HG03060 (cell line): Measurements from ENCODE around the gene SLC35F3.
"Not testable (repeated sequence)": the region's sequence is repeated elsewhere in the genome, so short reads cannot be mapped to it uniquely, and the experiment has no call there.

Experiments used
- ATAC-seq: cut with Tn5 transposase; IDR thresholded peaks from one replicate; pipeline ENCODE4 v1.9.1; 2021; ENCODE audit warnings: low read depth, moderate number of reproducible peaks; ENCODE audit not compliant: unreplicated experiment

The SLC35F3 gene

GRCh38 chr1:233904633-233905415 is at the start of gene SLC35F3:
Gene SLC35F3, plus strand, starts transcription at chr1:233904676.
- ATAC-seq = no peak

DNA sequence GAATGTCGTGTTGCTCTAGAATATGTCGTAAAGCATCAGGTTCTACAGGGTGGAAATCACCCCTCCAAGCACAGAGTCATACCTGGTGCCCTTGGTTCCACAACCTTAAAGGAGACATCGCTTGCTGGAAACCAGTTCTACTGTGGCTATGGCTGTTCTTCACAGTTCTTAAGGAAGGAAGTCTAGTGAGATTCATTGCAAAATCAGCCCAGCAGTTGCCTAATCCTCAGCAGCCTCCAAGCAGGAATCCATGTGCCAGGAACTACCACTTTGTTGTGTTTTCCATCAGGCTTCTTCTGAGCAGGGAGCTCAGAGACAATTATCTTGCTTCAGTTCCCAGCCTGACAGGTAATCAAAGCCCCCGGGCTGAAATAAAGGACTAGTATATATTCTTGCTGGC is 45.0 kb upstream of the SLC35F3 start:
- ATAC-seq = no peak

DNA sequence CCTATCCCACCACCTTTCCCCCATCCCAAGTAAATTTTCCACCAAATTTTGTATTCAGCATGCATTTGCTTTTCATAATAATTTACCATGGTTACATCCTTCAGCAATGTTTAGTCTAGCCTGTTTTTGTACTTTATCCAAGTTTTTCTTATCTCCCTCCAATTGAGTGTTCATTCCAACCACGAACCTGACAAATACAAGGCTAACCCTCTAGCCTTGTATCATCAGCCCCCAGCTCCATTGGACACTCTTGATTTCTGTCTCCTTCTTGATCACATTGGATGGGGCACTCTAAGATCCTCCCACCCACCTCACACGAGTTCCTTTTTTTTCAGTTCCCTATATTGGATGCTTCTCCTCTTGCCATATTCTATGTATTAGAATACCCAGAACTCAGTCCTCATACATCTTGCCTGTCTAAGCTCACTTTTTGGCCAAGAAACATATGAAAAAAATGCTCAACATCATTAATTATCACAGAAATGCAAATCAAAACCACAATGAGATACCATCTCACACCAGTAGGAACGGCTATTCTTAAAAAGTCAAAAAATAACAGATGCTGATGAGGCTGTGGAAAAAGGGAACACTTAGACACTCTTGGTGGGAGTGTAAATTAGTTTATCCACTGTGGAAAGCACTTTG is 40.5 kb upstream of the SLC35F3 start:
- no peak for ATAC-seq

DNA sequence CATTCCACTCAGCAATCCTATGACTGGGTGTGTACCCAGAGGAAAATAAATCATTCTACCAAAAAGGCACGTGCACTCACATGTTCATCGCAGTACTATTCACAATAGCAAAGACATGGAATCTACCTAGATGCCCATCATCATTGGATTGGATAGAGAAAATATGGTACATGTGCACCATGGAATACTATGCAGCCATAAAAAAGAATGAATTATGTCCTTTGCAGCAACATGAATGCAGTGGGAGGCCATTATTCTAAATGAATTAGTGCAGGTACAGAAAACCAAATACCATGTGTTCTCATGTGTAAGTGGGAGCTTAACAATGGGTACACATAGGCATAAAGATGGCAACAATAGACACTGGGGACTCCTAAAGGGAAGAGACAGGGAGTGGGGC is 39.9 kb upstream of the SLC35F3 start:
- no peak for ATAC-seq

DNA sequence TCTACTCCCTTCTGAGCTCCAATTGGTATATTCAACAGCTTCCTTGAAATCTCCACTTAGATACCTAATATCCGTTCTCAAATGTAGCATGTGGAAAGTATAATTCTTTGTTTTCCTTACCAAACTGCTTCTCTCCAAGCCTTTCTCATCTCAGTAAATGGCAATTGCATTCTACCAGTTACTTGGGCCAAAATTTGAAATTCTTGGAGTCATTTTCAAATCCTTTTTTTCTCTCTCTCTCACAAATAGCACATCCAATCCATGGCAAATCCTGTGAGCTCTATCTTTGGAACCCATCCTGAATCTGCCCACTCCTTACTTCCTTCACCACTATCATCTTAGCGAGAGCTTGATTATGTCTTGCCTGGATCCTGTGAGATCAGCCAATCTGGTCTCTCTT is 39.3 kb upstream of the SLC35F3 start:
- ATAC-seq = no peak

GRCh38 chr1:233865902-233866301 is 38.6 kb upstream of the SLC35F3 start:
- ATAC-seq = no peak

DNA sequence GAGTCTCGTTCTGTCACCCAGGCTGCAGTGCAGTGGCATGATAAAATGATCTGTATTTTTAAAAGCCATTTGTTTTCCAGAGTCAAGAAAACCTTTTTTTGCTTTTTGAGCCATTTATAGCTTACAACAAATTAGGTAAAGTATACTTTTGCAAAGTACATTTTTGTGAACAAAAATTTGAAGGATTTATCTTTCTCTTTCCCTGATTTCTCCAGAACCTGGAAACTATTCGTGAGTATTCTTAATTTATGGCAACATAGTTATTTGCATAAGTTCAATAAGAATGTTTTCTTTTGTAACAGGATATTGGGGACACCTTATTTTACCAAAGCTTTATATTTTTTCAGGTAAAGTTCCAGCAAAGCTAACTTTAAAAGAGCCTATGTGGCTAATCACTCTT is 37.4 kb upstream of the SLC35F3 start:
- no peak for ATAC-seq

DNA sequence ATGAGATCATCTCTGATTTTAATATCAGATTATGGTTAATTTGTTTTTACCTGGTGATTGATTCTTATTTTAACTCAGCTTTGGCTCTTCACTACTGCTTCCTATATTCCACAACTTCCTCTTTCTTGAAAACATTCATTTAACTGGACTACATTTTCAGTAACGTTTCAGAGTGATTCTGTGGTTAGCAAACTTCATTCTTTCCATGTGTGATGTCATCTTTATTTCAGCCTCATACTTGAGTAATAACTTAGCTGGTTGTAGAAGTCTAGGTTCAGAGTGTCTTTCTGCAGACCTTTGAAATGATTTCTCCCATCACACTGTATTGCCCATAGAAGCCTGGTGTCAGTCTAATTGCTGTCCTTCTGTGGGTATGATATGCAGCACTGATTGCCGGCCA is 36.0 kb upstream of the SLC35F3 start:
- ATAC-seq = no peak

GRCh38 chr1:233869680-233870079 is 34.8 kb upstream of the SLC35F3 start:
- no peak for ATAC-seq

DNA sequence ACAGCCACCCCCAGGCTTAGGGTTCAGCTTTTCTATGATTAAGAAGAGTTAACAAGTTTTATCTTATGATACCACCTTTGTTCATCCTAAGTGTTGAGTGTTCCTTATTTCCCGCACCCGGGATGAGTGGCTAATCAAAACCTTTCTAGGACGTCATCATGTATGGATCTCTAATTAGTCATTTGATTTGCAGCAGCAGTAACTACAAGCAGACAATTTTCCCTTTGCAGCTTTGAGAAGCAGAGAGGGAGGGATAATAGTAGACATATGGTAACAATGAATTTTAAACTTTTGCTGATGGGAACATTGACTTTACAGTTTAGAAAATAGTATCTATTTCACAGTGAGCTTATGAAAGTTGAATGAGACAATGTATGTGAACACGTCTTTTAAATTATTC is 30.8 kb upstream of the SLC35F3 start:
- no peak for ATAC-seq

DNA sequence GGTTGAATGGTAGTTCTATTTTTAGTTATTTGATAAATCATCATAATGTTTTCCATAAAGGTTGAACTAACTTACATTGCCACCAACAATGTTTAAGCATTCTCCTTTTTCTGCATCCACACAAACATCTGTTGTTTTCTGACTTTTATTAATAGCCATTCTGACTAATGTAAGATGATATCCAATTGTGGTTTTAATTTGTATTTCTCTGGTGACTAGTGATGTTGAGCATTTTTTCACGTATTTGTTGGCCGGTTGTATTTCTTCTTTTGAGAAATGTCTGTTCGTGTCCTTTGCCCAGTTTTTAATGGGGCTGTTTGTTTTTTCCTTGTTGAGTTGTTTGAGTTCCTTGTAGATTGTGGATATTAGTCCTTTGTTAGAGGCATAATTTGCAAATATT is 24.6 kb upstream of the SLC35F3 start:
- ATAC-seq = no peak

DNA sequence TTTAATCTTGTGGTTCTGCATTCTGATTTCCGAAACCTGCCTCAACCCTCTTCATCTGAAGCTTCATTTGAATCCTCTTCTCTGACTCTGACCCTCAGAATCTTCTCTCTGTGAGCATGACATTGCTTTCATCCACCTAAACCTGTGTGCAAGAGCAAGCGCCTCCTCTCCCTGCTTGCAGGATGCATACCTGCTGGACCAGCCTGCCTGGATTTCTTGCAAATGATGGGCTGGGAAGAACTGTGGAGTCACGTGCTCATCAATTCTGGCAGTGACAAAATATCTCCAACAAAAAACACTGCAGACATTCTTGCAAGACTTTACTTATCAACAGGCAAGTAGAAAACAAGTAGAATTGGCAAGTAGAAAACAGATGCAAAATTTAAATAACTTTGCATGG is 20.8 kb upstream of the SLC35F3 start:
- no peak for ATAC-seq

- no peak for ATAC-seq
Observed at GRCh38 chr1:233884461-233885151, 19.9 kb upstream of the SLC35F3 start.

GRCh38 chr1:233885196-233885920 is 19.1 kb upstream of the SLC35F3 start:
- no peak for ATAC-seq

GRCh38 chr1:233891151-233891550 is 13.3 kb upstream of the SLC35F3 start:
- ATAC-seq = not testable (repeated sequence)

DNA sequence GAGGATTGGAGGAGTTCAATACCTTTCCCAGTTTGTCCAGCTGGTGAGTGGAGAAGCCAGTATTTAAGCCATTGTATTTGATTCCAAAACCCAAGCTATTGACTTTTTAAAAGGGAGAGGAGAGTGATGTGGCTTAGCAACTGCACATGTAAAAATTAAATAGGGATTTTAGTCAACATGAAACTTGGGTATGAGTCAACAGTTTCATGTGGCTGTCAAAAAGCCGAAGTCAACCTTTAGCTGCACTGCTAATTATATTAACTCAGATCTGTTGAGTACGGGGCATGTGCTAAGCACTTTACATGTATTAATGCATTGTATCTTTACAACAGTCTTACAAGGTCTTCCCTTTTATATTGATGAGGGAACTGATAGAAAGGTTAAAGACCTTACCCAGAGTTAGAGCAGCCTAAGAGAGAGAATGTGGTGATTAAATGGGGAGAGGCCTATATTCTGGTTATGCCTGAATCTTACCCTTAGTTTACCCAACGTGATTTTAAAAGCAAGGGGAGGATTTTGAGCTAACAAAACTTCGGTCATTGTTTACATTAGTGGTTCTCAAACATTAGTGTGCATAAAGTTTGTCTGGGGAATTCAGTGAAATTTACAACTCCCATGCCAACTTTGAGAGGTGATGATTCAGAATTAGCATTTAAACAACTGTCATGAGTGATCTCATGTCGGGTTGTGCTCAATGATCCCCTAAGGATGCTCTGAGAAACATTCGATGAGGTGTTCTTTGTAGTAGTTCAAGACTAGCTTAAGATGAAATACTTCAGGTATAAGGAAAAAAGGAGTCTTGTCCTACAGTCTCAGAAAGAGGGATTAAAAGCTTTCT is 6.9 kb upstream of the SLC35F3 start:
- peak; percentile 99 for ATAC-seq

- ATAC-seq = no peak
Observed at GRCh38 chr1:233901495-233901894, 3.0 kb upstream of the SLC35F3 start.

- ATAC-seq = no peak
Observed at GRCh38 chr1:233905416-233906051, 1.1 kb downstream of the SLC35F3 start.

DNA sequence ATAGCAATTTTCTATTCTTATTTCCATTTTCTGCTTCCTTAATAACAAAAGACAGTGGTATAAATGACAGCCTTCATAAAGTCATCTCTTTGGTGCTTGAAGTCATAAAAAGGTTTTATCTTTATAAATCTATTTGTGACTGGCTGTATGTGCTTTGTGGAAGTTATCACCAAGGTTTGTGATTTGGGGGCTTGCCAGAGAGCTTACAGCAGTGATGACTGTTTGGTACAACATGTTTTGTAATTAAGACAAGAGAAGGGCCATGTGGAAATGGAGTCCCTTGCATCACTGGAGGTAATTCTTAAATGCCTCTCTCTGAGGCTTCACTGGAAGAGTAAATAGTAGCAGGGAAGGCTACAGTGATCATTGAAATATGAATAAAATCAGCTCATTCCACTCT is 2.7 kb downstream of the SLC35F3 start:
- no peak for ATAC-seq

DNA sequence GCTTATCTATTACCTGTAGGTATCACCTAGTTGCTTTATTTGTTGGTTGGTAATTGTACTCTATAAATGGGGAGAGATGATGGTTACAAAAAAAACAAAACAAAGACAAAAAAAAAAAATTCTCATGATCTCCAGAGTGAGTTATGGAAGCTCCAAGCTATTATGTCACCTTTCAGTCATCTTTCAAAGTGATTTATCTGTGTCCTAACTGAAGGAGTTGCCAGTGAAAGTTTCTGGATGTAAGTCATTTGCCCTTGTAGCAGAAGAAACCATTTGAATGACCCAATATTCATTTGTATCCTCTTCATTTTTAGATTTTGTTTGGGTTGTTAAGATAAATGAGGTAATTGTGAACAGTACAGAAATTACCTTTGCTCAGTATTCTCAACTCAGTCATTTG is 3.6 kb downstream of the SLC35F3 start:
- ATAC-seq = no peak
